ENCODE measurements around the gene SH3GL1. TPM values are rescaled to one million over a fixed set of nuclear protein-coding genes. Genes with fewer than 3 reads are reported as not detected.

Gene SH3GL1
- polyA plus RNA-seq, 1 experiment: 89.4 TPM

DNA sequence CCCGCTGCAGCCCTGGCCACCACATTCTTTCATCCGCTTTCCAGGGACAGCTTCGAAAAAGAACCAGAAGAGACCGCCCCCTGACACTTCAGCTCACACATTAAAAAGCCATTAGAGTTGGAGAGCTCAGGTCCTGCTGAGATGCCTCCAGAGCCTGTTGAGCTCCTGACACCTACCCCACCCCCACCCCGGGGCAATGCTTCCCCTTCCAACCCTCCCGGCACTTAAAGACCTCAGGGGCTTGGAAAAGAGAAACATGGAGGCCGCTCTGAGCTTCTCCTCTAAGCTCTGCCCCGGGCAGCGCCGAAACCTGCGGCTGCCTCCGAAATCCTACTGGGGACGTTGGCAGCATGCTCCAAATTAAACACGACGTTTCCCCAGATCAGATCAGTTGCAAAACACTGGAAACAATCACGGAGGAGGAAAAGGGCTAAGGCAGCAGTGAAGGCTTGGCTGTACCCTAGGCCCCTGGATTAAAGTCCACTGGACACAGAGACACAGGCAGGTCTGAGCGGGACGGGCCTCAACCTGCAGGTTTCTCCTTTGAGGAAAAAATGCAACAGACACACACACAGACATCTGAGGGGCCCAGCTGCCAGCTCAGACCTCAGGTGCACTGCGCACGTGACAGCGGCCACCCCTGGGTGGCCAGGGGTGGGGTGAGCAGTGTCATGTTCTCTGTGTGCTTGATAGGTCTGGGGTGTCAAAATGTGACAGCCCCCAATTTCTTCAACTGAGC, 9.6 kb downstream of the SH3GL1 start:
- no peaks in the 10 kb centered on the region for H3K27me3 ChIP-seq (ENCODE audit: control insufficient read depth, insufficient read depth, low read length)
- H3K36me3 ChIP-seq (ENCODE audit: control insufficient read depth, insufficient read depth, low read length): peaks cover 5% of the 10 kb centered on the region
- peak overlapping the region; percentile 3; the same call in 1 of the 2 replicates for H3K4me3 ChIP-seq (ENCODE audit: low read depth, low read length)
- POLR2A ChIA-PET: no interaction called here
- TF ChIP-seq, protein P1, sequence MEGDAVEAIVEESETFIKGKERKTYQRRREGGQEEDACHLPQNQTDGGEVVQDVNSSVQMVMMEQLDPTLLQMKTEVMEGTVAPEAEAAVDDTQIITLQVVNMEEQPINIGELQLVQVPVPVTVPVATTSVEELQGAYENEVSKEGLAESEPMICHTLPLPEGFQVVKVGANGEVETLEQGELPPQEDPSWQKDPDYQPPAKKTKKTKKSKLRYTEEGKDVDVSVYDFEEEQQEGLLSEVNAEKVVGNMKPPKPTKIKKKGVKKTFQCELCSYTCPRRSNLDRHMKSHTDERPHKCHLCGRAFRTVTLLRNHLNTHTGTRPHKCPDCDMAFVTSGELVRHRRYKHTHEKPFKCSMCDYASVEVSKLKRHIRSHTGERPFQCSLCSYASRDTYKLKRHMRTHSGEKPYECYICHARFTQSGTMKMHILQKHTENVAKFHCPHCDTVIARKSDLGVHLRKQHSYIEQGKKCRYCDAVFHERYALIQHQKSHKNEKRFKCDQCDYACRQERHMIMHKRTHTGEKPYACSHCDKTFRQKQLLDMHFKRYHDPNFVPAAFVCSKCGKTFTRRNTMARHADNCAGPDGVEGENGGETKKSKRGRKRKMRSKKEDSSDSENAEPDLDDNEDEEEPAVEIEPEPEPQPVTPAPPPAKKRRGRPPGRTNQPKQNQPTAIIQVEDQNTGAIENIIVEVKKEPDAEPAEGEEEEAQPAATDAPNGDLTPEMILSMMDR (IDR thresholded peaks at IDR 0.05; ENCODE audit: insufficient read depth, low read depth, low read length): no peak
- CTCF ChIA-PET: interaction anchor here (0.7 to 3.4 kb wide), 8 partner anchors 10 to 124 kb away, joined by 3 to 21 read pairs (median 5); partner anchors contain the start of gene SH3GL1
- DNase-seq (ENCODE audit: low read depth): no peak

DNA sequence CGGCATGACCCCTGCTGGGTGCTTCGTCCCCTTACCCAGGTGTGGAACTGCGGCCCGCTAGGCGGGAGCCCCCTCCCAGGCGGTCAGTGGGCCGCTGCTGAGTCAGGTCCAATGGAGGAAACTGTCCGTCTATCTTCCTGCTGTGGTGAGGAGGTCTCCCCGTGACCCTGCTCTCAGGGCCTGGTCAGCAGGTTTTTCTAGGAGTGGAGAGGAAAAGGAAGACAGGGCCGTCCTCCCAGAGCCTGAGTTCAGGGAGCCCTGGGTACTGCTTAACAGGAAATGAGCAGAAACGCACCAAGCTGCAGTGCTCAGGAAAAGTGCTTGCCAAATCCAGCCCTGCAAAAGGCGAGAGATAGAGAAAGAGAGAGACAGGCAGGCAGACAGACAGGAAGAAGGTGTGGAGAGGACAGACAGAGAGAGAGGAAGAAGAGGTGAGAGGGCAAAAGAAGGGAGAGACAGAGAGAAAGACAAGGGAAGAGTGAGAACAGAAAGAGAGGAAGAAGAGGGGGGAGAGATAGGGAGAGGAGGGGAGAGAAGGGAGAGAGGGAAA, 10.3 kb downstream of the SH3GL1 start:
- POLR2A ChIA-PET: no interaction called here
- CTCF ChIA-PET: interaction anchor here (0.7 to 3.4 kb wide), 6 partner anchors 10 to 123 kb away, joined by 3 to 21 read pairs (median 5); partner anchors contain the start of gene SH3GL1

DNA sequence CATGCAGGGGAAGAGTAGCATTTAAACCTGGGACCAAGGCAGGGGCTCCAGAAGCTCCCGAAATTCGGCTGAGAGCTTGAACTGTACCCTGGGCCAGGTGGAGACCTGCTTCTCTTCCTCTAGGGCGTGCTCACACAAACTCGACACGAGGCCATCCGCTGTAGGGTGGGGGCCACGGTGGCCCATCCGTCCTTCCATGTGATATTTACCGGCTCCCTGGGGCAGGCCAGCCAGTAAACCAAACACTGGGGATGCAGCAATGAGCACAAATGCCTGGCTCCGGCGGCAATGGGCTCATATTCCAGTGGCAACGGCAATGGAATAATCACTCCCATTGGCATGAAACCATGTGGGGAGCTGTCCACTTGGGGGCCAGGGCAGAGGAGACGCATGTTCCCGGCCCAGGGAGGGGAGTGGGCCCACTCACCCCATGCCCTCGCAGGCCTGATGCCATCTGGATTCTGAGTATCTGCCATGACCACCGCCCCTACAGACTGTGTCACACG, 10.8 kb downstream of the SH3GL1 start:
- no peaks in the 10 kb centered on the region for H3K27me3 ChIP-seq (ENCODE audit: control insufficient read depth, insufficient read depth, low read length)
- no peak overlapping the region for H3K4me3 ChIP-seq (ENCODE audit: low read depth, low read length)
- CTCF ChIA-PET: interaction anchor here (1.2 to 3.4 kb wide), 4 partner anchors 11 to 37 kb away, joined by 5 to 21 read pairs (median 10); partner anchors contain the start of gene SH3GL1
- DNase-seq (ENCODE audit: low read depth): no peak
- TF ChIP-seq, protein P1 (IDR thresholded peaks at IDR 0.05; ENCODE audit: insufficient read depth, low read depth, low read length): no peak
- POLR2A ChIA-PET: no interaction called here
- peaks cover 7% of the 10 kb centered on the region for H3K36me3 ChIP-seq (ENCODE audit: control insufficient read depth, insufficient read depth, low read length)

More for the DNA sequence above, 10.3 kb downstream of the SH3GL1 start:
- no peak overlapping the region for H3K4me3 ChIP-seq (ENCODE audit: low read depth, low read length)
- TF ChIP-seq, protein P1 (IDR thresholded peaks at IDR 0.05; ENCODE audit: insufficient read depth, low read depth, low read length): no peak
- peaks cover 5% of the 10 kb centered on the region for H3K36me3 ChIP-seq (ENCODE audit: control insufficient read depth, insufficient read depth, low read length)
- DNase-seq (ENCODE audit: low read depth): no peak
- no peaks in the 10 kb centered on the region for H3K27me3 ChIP-seq (ENCODE audit: control insufficient read depth, insufficient read depth, low read length)

DNA sequence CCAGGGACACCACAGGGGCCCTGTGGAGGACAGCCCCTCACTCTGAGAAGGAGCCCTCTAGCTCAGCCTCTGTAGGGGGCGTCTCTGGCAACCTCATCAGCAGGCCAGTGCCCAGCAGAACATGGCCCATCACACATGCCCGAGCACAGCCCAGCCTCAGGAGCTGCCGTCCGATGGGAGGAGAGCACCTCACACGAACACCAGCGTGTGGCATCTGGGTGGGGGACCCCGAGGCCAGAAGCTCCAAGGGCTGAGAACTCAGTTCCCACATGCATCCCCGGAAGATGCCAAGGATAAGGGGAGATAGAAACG, 11.3 kb downstream of the SH3GL1 start:
- TF ChIP-seq, protein P1 (IDR thresholded peaks at IDR 0.05; ENCODE audit: insufficient read depth, low read depth, low read length): no peak
- no peak for DNase-seq (ENCODE audit: low read depth)
- CTCF ChIA-PET: interaction anchor here (2.9 kb wide), 1 partner anchor 13 kb away, joined by 16 read pairs; no protein-coding TSS in a partner anchor
- no peaks in the 10 kb centered on the region for H3K27me3 ChIP-seq (ENCODE audit: control insufficient read depth, insufficient read depth, low read length)
- POLR2A ChIA-PET: no interaction called here
- H3K36me3 ChIP-seq (ENCODE audit: control insufficient read depth, insufficient read depth, low read length): peaks cover 8% of the 10 kb centered on the region
- H3K4me3 ChIP-seq (ENCODE audit: low read depth, low read length): no peak overlapping the region

DNA sequence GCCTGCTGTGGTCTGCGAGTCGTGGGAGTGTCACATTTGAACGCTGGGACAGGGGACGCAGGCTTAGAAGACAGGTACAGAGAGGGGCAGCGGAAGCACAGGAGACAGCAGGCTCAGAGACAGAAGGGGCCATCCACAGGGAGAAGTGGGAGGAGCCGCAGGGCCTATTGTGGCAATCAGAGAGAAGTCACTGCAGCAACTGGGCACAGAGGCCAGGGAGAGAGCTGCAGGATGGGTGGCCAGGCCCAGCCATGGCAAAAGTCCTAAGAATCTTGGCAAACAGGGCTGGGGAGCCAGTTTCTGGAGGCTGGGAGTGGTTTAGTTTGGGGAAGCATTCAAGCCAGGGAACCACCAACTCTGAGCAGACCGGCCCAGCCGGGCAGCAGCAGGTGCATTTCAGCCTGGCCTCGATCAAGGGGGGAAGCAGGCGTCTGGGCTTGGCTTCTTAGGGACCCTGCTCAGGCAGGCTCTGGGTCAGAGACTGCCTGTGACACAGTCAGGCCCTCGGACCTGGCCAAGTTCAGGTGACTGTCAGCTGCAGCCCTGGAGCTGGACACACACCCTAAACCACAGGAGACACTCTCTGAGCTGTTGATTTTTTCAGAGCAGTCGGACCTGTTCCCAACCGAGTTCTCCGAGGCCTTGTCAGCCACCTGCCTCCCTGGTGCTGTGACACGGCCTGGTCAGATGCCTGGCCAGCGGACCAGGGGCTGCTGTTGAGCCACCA, 11.8 kb downstream of the SH3GL1 start:
- Histone ChIP-seq H3K4me3 (ENCODE audit: low read depth, low read length) (no peak overlapping the region), H3K27me3 (ENCODE audit: control insufficient read depth, insufficient read depth, low read length) (no peaks in the 10 kb centered on the region), H3K36me3 (ENCODE audit: control insufficient read depth, insufficient read depth, low read length) (peaks cover 8% of the 10 kb centered on the region)
- CTCF ChIA-PET: interaction anchor here (2.9 kb wide), 1 partner anchor 13 kb away, joined by 16 read pairs; no protein-coding TSS in a partner anchor
- TF ChIP-seq, protein P1 (IDR thresholded peaks at IDR 0.05; ENCODE audit: insufficient read depth, low read depth, low read length): no peak
- no peak for DNase-seq (ENCODE audit: low read depth)
- POLR2A ChIA-PET: no interaction called here

Data from BJ (cell line).